SK-N-SH (cell line): ENCODE data around the gene EML3. TPM values are rescaled to one million over a fixed set of nuclear protein-coding genes. Genes with fewer than 3 reads are reported as not detected.

Source experiments
- CTCF ChIA-PET: fragments of 300-600, 350-600 bp; formaldehyde crosslinking; extraction: SDS; loops from one replicate; lab custom pipeline; 2021; lab: Yijun Ruan, JAX
- POLR2A ChIA-PET: fragments of 350-600 bp; sonication (Branson Sonifier 250); formaldehyde crosslinking; extraction: SDS; loops from one replicate; lab custom pipeline; 2020; ENCODE audit warnings: antibody characterized with exemption, inconsistent platforms; lab: Yijun Ruan, JAX
- DNase-seq: peaks from one replicate; pipeline ENCODE4 v3.0.0; 2012
- H2AFZ ChIP-seq: fragments of 200-600 bp; sonication (generic); 2 replicates; pipeline ENCODE4 v1.8.1; 2016; ENCODE audit warnings: antibody characterized with exemption, mild to moderate bottlenecking, low read depth
- H3F3A ChIP-seq: fragments of 200-600 bp; sonication (generic); replicated peaks from 2 replicates; pipeline ENCODE3; 2016; ENCODE audit warnings: antibody characterized with exemption, mild to moderate bottlenecking; ENCODE audit not compliant: insufficient read depth
- H3K27ac ChIP-seq, 2 experiments: fragments of 200-500 bp in 1 of 2; fragments of 200-600 bp in 1 of 2; sonication (Bioruptor generic) in 1 of 2; sonication (generic), shearing (Covaris generic) in 1 of 2; 2 replicates each; pipeline versions ENCODE4 v1.5.1 to v1.6.1; 2014 to 2016; ENCODE audit warnings: low read depth in 2 of 2, inconsistent platforms in 1 of 2, low read length in 1 of 2, mild to moderate bottlenecking in 1 of 2, mixed read lengths in 1 of 2
- H3K27me3 ChIP-seq: fragments of 200-600 bp; sonication (generic), shearing (Covaris generic); 2 replicates; pipeline ENCODE4 v1.6.1; 2016; ENCODE audit warnings: mixed run types; ENCODE audit not compliant: insufficient read depth
- H3K36me3 ChIP-seq, 2 experiments: fragments of 200-500 bp in 1 of 2; fragments of 200-600 bp in 1 of 2; sonication (Bioruptor generic) in 1 of 2; sonication (generic) in 1 of 2; replicated peaks in 1 of 2; 2 replicates each; pipeline versions ENCODE3 to v1.5.1; 2014 to 2016; ENCODE audit warnings: low read length in 1 of 2, mild to moderate bottlenecking in 1 of 2; ENCODE audit not compliant: insufficient read depth in 2 of 2, control insufficient read depth in 1 of 2
- H3K4me1 ChIP-seq, 2 experiments: fragments of 200-500 bp in 1 of 2; fragments of 200-600 bp in 1 of 2; sonication (Bioruptor generic) in 1 of 2; sonication (generic), shearing (Covaris generic) in 1 of 2; 2 replicates each; pipeline versions ENCODE4 v1.5.1 to v1.6.1; 2014 to 2016; ENCODE audit warnings: low read depth in 1 of 2, low read length in 1 of 2, mixed run types in 1 of 2; ENCODE audit not compliant: insufficient read depth in 2 of 2, control insufficient read depth in 1 of 2
- H3K4me2 ChIP-seq: fragments of 200-600 bp; sonication (generic), shearing (Covaris generic); 2 replicates; pipeline ENCODE4 v1.6.1; 2017; ENCODE audit warnings: mixed run types
- H3K4me3 ChIP-seq, 2 experiments: fragments of 200-500 bp in 1 of 2; fragments of 200-600 bp in 1 of 2; sonication (Bioruptor generic) in 1 of 2; sonication (generic), shearing (Covaris generic) in 1 of 2; 2 replicates each; pipeline versions ENCODE4 v1.5.1 to v1.8.1; 2014 to 2016; ENCODE audit warnings: low read depth in 2 of 2, inconsistent platforms in 1 of 2, low read length in 1 of 2, mild to moderate bottlenecking in 1 of 2, mixed read lengths in 1 of 2, moderate library complexity in 1 of 2
- H3K79me2 ChIP-seq: fragments of 200-600 bp; sonication (generic); 2 replicates; pipeline ENCODE4 v1.8.1; 2017; ENCODE audit warnings: mild to moderate bottlenecking; ENCODE audit not compliant: insufficient read depth
- H3K9ac ChIP-seq: fragments of 200-600 bp; sonication (generic); 2 replicates; pipeline ENCODE4 v1.6.1; 2017; ENCODE audit warnings: mixed run types
- H3K9me2 ChIP-seq: fragments of 200-600 bp; sonication (generic); 2 replicates; pipeline ENCODE4 v1.6.1; 2017; ENCODE audit warnings: mixed run types
- H3K9me3 ChIP-seq: fragments of 200-600 bp; sonication (generic); 2 replicates; pipeline ENCODE4 v1.6.1; 2017; ENCODE audit warnings: mixed run types, mild to moderate bottlenecking, moderate library complexity
- H4K20me1 ChIP-seq: fragments of 200-600 bp; sonication (generic); 2 replicates; pipeline ENCODE4 v1.6.1; 2017; ENCODE audit warnings: mild to moderate bottlenecking, mixed run types; ENCODE audit not compliant: insufficient read depth
- ELF1 ChIP-seq: IDR thresholded peaks from 2 replicates; pipeline ENCODE4 v1.4.0; 2012
- EP300 ChIP-seq, 2 experiments: IDR thresholded peaks; 2 replicates each; pipeline versions ENCODE4 v1.4.0 to v1.6.1; 2012; ENCODE audit warnings: borderline replicate concordance in 1 of 2, low read depth in 1 of 2, low read length in 1 of 2
- MEF2A ChIP-seq: IDR thresholded peaks from 2 replicates; pipeline ENCODE4 v1.4.0; 2012; ENCODE audit warnings: low read depth, borderline replicate concordance
- SIN3A ChIP-seq: IDR thresholded peaks from 2 replicates; pipeline ENCODE4 v1.6.1; 2012; ENCODE audit warnings: low read depth, mild to moderate bottlenecking, low read length, moderate library complexity, borderline replicate concordance
- WGBS: methylation state at CpG from one replicate; pipeline ENCODE4 v1.1.6; 2017; ENCODE audit warnings: low lambda C conversion rate; 5-methylcytosine and 5-hydroxymethylcytosine counted together
- polyA plus RNA-seq, 3 experiments: library from polyadenylated mRNA; depleted of rRNA; stranded (reverse); fragments of >200 nt; gene quantifications; 2 replicates each; pipeline ENCODE4 v1.2.3, GENCODE V29; 2012
- TF ChIP-seq, protein P1 (sequence below): IDR thresholded peaks from 2 replicates; pipeline ENCODE4; 2012
- TF ChIP-seq, protein P2 (sequence below): fragments of 150-350 bp; IDR thresholded peaks from 2 replicates; pipeline ENCODE4 v1.6.1; 2016; ENCODE audit warnings: mild to moderate bottlenecking, low read depth, low read length

EML3 gene
- polyA plus RNA-seq, 1 of the 3 experiments (the other 2 are of a cell fraction) = 43.0 TPM

DNA sequence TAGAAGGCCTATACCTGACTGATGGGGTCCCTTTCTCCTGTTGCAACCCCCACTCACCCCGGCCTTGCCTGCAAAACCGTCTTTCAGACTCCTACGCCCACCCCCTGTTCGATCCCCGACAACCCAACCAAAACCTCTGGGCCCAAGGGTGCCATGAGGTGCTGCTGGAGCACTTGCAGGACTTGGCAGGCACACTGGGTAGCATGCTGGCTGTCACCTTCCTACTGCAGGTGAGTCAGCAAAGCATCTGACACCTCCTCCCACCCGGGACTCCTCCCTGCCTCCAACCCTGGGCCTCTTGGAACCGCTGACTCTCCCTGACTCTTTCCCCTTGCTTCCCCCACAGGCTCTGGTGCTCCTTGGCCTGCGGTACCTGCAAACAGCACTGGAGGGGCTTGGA, 1.7 kb upstream of the EML3 start:
- H3K4me2 ChIP-seq = no peak overlapping the region
- no peaks in the 10 kb centered on the region for H3K9me2 ChIP-seq
- no peak overlapping the region; a peak in 1 of 4 replicates for H3K27ac ChIP-seq
- no peaks in the 10 kb centered on the region for H4K20me1 ChIP-seq
- WGBS = 88% methylated on average over 8 of the region's 8 CpGs
- H2AFZ ChIP-seq = no peak overlapping the region
- H3F3A ChIP-seq = peaks cover 27% of the 10 kb centered on the region
- peaks cover 14 to 15% of the 10 kb centered on the region in 2 experiments for H3K36me3 ChIP-seq
- CTCF ChIA-PET = interaction anchor here (1.4 to 4.1 kb wide), 3 partner anchors 14 to 41 kb away, joined by 4 to 23 read pairs (median 6); partner anchors contain the start of gene MTA2
- H3K9ac ChIP-seq = no peak overlapping the region
- peaks cover 28% of the 10 kb centered on the region for H3K79me2 ChIP-seq
- H3K4me3 ChIP-seq = no peak overlapping the region
- H3K27me3 ChIP-seq = no peaks in the 10 kb centered on the region
- H3K4me1 ChIP-seq = peaks cover 4 to 24% of the 10 kb centered on the region in 2 experiments; a peak in 2 of 4 replicates
- TF ChIP-seq ELF1 (no peak), SIN3A (0 out of 2 replicates have a peak, but pooled peaks have one; percentile 33)
- no peaks in the 10 kb centered on the region for H3K9me3 ChIP-seq
- no peak for DNase-seq
- POLR2A ChIA-PET = interaction anchor here (1.1 kb wide), 1 partner anchor 15 kb away, joined by 4 read pairs; no protein-coding TSS in a partner anchor

DNA sequence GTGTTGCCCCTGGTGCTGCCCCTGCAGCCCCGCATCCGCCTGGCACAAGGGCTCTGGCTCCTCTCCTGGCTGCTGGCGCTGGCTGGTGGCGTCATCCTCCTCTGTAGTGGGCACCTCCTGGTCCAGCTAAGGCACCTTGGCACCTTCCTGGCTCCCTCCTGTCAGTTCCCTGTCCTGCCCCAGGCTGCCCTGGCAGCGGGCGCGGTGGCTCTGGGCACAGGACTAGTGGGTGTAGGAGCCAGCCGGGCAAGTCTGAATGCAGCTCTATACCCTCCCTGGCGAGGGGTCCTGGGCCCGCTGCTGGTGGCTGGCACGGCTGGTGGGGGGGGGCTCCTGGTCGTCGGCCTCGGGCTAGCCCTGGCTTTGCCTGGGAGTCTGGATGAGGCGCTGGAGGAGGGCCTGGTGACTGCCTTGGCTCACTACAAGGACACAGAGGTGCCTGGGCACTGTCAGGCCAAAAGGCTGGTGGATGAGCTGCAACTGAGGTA, 760 bp upstream of the EML3 start:
- no peaks in the 10 kb centered on the region for H3K9me2 ChIP-seq
- no peak for DNase-seq
- TF ChIP-seq EP300 (IDR thresholded peaks at IDR 0.05; ENCODE audit: borderline replicate concordance in 1 of 2, low read depth in 1 of 2, low read length in 1 of 2) (no peak), MEF2A (no peak)
- TF ChIP-seq, protein P1, sequence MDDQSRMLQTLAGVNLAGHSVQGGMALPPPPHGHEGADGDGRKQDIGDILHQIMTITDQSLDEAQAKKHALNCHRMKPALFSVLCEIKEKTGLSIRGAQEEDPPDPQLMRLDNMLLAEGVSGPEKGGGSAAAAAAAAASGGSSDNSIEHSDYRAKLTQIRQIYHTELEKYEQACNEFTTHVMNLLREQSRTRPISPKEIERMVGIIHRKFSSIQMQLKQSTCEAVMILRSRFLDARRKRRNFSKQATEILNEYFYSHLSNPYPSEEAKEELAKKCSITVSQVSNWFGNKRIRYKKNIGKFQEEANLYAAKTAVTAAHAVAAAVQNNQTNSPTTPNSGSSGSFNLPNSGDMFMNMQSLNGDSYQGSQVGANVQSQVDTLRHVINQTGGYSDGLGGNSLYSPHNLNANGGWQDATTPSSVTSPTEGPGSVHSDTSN = 0 out of 2 replicates have a peak, but pooled peaks have one; percentile 0
- TF ChIP-seq, protein P2, sequence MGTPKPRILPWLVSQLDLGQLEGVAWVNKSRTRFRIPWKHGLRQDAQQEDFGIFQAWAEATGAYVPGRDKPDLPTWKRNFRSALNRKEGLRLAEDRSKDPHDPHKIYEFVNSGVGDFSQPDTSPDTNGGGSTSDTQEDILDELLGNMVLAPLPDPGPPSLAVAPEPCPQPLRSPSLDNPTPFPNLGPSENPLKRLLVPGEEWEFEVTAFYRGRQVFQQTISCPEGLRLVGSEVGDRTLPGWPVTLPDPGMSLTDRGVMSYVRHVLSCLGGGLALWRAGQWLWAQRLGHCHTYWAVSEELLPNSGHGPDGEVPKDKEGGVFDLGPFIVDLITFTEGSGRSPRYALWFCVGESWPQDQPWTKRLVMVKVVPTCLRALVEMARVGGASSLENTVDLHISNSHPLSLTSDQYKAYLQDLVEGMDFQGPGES = no peak
- ChIA-PET CTCF (interaction anchor here (0.6 to 6.9 kb wide), 11 partner anchors 8 to 218 kb away, joined by 3 to 69 read pairs (median 6); partner anchors contain the start of genes B3GAT3, MTA2 and TUT1), POLR2A (interaction anchor here (1.1 to 2.7 kb wide), 6 partner anchors 8 to 59 kb away, joined by 4 to 17 read pairs (median 6); partner anchors contain the start of genes B3GAT3, C11orf98, CSKMT and LBHD1)
- H3K27ac ChIP-seq = peak overlapping the region; percentile 70 to 92
- H3K4me3 ChIP-seq = peak overlapping the region in 1 of 2 experiments; percentile 36; a peak in 2 of 4 replicates
- WGBS = 54% methylated on average over 5 of the region's 15 CpGs
- no peaks in the 10 kb centered on the region for H3K27me3 ChIP-seq
- H3F3A ChIP-seq = peaks cover 27% of the 10 kb centered on the region
- H3K36me3 ChIP-seq = peaks cover 15 to 20% of the 10 kb centered on the region in 2 experiments
- H3K9me3 ChIP-seq = no peaks in the 10 kb centered on the region
- peak overlapping the region; percentile 82; the same call in 1 of the 2 replicates for H3K4me2 ChIP-seq
- peaks cover 4 to 24% of the 10 kb centered on the region in 2 experiments; a peak in 2 of 4 replicates for H3K4me1 ChIP-seq
- H2AFZ ChIP-seq = no peak overlapping the region
- H4K20me1 ChIP-seq = no peaks in the 10 kb centered on the region
- peaks cover 18% of the 10 kb centered on the region; the same call in 1 of the 2 replicates for H3K79me2 ChIP-seq
- H3K9ac ChIP-seq = no peak overlapping the region
